A549 treated with AZD2906 at 1 μM for 4 hours (cell line): ENCODE results near the gene SMAD1. TPM values are rescaled to one million over a fixed set of nuclear protein-coding genes. Genes with fewer than 3 reads are reported as not detected.

Experiments
- total RNA-seq: library from RNA; stranded (reverse); fragments of 200-300 nt; extraction: Qiagen RNA extraction; gene quantifications from 5 replicates; pipeline ENCODE4 v1.2.3, GENCODE V29; 2022

SMAD1 gene
- total RNA-seq, result 7.6 to 9.4 TPM (median 8.7 TPM) in 5 replicates

GRCh38 chr4:145481164-145481941, at the start of gene SMAD1:
Gene SMAD1 (plus strand): TSS chr4:145481853. CDS start chr4:145514614, 32,761 bp downstream.

Other genes starting within 250 kb of the SMAD1 start
- 1.1 to 1.8 TPM (median 1.6 TPM) in 5 replicates for gene MMAA, start 137.5 kb downstream of the SMAD1 start, total RNA-seq
- not detected in 5 replicates for gene C4orf51, start 198.3 kb downstream of the SMAD1 start, total RNA-seq